ENCODE data around the gene CLEC2L.

DNA sequence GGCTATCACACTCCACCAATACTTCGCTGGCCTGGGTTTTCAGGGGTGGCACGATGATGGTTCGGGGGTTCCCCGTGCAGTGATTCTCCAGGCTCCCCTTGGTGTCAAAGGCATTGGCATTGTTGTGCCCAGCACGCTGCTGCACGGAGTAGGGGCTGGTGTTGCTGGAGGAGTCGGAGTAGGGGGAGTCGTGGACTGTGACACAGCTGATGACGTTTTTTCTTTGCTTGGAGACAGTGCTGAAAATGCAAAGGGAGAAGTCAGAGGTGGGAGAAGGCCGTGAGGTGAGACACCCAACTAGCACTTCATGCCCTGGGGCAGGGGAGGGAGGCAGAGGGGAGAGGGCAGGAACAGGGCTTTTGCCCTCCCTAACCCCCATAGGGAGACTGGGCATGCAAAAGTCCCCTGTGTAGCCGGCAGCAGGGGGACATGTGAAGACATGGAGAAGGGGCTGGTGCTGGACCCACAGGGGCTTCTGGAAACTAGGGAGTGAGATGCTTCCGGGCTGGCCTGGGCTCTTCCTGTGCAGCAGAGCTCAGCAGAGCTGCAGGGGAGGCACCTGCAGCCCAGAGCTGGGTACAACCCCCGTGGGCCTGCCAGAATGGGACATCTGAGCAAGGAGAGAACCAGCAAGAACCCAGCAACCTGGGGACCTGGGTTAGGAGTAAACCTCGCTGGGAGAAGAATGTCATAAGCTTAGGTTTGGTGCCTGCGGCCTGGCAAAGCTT, 60.5 kb downstream of the CLEC2L start:
- TF ChIP-seq, protein P1, sequence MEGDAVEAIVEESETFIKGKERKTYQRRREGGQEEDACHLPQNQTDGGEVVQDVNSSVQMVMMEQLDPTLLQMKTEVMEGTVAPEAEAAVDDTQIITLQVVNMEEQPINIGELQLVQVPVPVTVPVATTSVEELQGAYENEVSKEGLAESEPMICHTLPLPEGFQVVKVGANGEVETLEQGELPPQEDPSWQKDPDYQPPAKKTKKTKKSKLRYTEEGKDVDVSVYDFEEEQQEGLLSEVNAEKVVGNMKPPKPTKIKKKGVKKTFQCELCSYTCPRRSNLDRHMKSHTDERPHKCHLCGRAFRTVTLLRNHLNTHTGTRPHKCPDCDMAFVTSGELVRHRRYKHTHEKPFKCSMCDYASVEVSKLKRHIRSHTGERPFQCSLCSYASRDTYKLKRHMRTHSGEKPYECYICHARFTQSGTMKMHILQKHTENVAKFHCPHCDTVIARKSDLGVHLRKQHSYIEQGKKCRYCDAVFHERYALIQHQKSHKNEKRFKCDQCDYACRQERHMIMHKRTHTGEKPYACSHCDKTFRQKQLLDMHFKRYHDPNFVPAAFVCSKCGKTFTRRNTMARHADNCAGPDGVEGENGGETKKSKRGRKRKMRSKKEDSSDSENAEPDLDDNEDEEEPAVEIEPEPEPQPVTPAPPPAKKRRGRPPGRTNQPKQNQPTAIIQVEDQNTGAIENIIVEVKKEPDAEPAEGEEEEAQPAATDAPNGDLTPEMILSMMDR (IDR thresholded peaks at IDR 0.05), result no peak
- TF ChIP-seq POLR2A (IDR thresholded peaks at IDR 0.05), result no peak
